Measurements from ENCODE around the gene SLF2.

The SLF2 gene

DNA sequence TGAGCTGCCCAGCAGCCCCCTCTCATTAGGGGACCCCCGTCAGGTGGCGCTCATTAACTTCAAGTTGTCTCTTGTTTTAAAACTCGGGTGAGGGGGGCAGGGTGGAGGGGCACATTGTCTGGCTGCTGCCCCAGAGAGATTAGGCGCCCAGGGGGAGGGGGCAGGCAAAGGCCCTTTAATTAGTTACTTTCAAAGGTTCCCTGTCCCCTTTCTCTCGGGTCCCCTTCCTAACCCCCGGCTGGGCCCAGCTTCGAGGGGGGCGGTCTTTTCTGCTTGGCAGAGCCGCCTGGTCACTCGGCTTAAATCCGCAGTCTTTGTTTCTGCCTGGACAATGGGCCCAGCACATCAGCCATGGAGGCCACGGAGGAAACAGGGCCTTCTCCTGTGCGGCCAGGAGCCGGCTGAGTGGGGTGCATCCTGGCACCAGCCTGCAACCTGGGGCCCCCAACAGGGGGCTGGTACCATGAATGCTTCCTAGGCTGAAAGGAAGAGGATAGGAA, 38.9 kb upstream of the SLF2 start:
- no peak for DNase-seq (ENCODE audit: low spot score)
- ChIA-PET CTCF (interaction anchor here (0.5 to 1.1 kb wide), 2 partner anchors 144 to 312 kb away, joined by 3 read pairs; no protein-coding TSS in a partner anchor), POLR2A (ENCODE audit: low non-redundant PET) (interaction anchor here (0.7 kb wide), 1 partner anchor 280 kb away, joined by 4 read pairs; no protein-coding TSS in a partner anchor)
- TF ChIP-seq, protein P1, sequence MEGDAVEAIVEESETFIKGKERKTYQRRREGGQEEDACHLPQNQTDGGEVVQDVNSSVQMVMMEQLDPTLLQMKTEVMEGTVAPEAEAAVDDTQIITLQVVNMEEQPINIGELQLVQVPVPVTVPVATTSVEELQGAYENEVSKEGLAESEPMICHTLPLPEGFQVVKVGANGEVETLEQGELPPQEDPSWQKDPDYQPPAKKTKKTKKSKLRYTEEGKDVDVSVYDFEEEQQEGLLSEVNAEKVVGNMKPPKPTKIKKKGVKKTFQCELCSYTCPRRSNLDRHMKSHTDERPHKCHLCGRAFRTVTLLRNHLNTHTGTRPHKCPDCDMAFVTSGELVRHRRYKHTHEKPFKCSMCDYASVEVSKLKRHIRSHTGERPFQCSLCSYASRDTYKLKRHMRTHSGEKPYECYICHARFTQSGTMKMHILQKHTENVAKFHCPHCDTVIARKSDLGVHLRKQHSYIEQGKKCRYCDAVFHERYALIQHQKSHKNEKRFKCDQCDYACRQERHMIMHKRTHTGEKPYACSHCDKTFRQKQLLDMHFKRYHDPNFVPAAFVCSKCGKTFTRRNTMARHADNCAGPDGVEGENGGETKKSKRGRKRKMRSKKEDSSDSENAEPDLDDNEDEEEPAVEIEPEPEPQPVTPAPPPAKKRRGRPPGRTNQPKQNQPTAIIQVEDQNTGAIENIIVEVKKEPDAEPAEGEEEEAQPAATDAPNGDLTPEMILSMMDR (conservative IDR thresholded peaks at IDR 0.05; ENCODE audit: low read depth), result no peak
- H3K27ac ChIP-seq, result no peak overlapping the region

DNA sequence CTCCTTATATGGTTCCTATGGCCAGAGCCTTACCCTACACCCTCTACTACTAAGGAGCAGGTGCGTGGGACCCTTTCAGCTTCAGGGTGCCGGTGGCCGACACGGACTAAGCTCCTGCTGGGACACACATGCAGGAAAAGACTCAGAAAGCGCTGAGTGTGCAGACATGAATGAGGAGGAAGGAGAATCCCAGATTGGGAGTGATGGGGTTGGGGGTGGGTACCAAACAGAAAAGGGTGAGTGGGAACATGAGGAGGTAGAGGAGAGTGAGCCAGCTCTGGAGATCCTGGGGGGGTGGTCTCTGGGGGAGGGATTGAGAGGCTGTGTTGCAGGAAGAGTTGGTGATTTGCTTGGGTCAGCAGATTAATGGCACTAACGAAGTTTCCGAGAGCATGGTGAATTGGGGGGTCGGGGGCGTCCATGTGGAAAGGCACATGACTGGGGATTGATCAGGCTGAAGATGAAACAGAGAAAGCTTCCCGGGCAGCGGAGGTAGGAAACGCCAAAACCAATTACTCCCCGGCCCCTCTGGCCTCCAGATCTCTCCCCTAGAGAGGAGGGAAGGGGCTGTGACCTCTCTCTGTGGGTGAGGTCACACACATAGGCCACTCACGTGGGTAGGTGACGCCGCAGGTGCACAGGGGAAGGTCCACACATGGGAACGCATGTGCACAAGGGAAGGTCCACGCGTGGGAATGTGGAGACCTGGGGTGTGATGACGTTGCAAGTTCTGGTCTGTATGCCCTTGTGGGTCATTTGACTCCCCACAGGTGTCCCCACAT, 37.9 kb upstream of the SLF2 start:
- ChIA-PET CTCF (interaction anchor here (0.5 to 1.1 kb wide), 3 partner anchors 26 to 313 kb away, joined by 3 read pairs; no protein-coding TSS in a partner anchor), POLR2A (ENCODE audit: low non-redundant PET) (interaction anchor here (0.7 kb wide), 1 partner anchor 281 kb away, joined by 4 read pairs; no protein-coding TSS in a partner anchor)
- no peak overlapping the region for H3K27ac ChIP-seq
- TF ChIP-seq, protein P1 (conservative IDR thresholded peaks at IDR 0.05; ENCODE audit: low read depth), result no peak
- DNase-seq (ENCODE audit: low spot score), result no peak

DNA sequence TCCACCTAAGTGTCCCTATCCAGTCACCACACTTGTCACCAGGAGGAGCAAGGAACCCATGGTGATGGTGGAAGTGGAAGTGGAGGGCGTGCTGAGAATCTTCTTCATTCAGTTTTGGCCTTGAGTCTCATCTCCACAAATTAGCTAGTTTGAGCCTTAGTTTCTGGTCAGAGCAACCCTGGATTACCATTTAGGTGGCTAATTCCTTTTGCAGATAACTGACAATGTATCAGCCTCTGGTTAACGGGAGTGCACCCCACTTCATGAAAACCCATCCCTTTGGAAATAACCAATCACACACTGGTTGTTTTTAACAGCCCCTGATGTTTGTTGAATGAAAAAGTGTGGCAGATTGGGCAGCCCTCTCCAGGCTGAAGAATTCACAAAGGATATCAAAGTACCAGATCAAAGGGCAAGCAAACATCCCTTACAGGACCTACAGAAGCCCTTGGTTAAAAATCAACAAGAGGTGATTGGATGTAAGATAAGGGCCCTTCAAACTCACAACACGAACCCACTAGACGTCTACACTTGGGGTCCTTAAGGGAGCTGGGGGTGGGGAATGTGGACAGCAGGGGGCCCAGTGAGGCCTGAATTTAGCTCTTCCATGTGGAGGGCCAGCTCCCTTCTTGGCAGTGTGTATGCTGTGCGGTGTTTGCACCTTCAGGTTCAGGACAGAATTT, 37.1 kb upstream of the SLF2 start:
- no peak overlapping the region for H3K27ac ChIP-seq
- TF ChIP-seq, protein P1 (conservative IDR thresholded peaks at IDR 0.05; ENCODE audit: low read depth), result no peak
- CTCF ChIA-PET, result interaction anchor here (0.6 kb wide), 1 partner anchor 27 kb away, joined by 3 read pairs; no protein-coding TSS in a partner anchor
- DNase-seq (ENCODE audit: low spot score), result no peak
- POLR2A ChIA-PET (ENCODE audit: low non-redundant PET), result no interaction called here

- POLR2A ChIA-PET (ENCODE audit: low non-redundant PET), result no interaction called here
- H3K27ac ChIP-seq, result no peak overlapping the region
- TF ChIP-seq, protein P1 (conservative IDR thresholded peaks at IDR 0.05; ENCODE audit: low read depth), result no peak
- CTCF ChIA-PET, result interaction anchor here (0.7 kb wide), 1 partner anchor 419 kb away, joined by 3 read pairs; no protein-coding TSS in a partner anchor
- no peak for DNase-seq (ENCODE audit: low spot score)
Observed at GRCh38 chr10:100876585-100877460, 35.9 kb upstream of the SLF2 start.

- no peak overlapping the region for H3K27ac ChIP-seq
- ChIA-PET POLR2A (ENCODE audit: low non-redundant PET) (no interaction called here), CTCF (interaction anchor here (1.1 to 2.0 kb wide), 3 partner anchors 38 to 444 kb away, joined by 4 to 20 read pairs (median 10); no protein-coding TSS in a partner anchor)
- DNase-seq (ENCODE audit: low spot score), result no peak
- TF ChIP-seq, protein P1 (conservative IDR thresholded peaks at IDR 0.05; ENCODE audit: low read depth), result no peak
Observed at GRCh38 chr10:100877461-100877850, 35.3 kb upstream of the SLF2 start.
